Tibial artery (tissue), 4 donors: Measurements from ENCODE around the gene CDX4.

ENCODE experiments used
- DNase-seq, 2 donors: peaks; one replicate each; pipeline ENCODE4 v3.0.0-alpha.2; 2019
- H3K27ac ChIP-seq, 2 donors: fragments of 200-600 bp; sonication (generic) in 1 of 2; 1 replicate in 1 of 2; 2 replicates in 1 of 2; pipeline ENCODE4 v1.5.1; 2018 to 2019; ENCODE audit warnings: mild to moderate bottlenecking in 1 of 2
- H3K27me3 ChIP-seq, 2 donors: fragments of 200-600 bp; sonication (generic) in 1 of 2; one replicate each; pipeline versions ENCODE4 v1.5.1 to v1.6.0; 2016 to 2019
- H3K36me3 ChIP-seq, 3 donors: fragments of 200-600 bp; sonication (generic) in 2 of 3; one replicate each; pipeline ENCODE4 v1.5.1; 2016 to 2019; ENCODE audit warnings: mild to moderate bottlenecking in 2 of 3
- H3K4me1 ChIP-seq, 4 donors: fragments of 200-600 bp; sonication (generic) in 2 of 4; 1 replicate in 3 of 4; 2 replicates in 1 of 4; pipeline ENCODE4 v1.5.1; 2016 to 2019
- H3K4me3 ChIP-seq, 2 donors: fragments of 200-600 bp; sonication (generic) in 1 of 2; 1 replicate in 1 of 2; 2 replicates in 1 of 2; pipeline ENCODE4 v1.5.1; 2018 to 2019; ENCODE audit warnings: mild to moderate bottlenecking in 2 of 2
- H3K9me3 ChIP-seq, 3 donors: fragments of 200-600 bp; sonication (generic) in 1 of 3; one replicate each; pipeline ENCODE4 v1.5.1; 2016 to 2019
- CTCF ChIP-seq, 2 experiments: fragments of 200-600 bp in 1 of 2; fragments of 450-650 bp in 1 of 2; IDR thresholded peaks; one replicate each; pipeline ENCODE4 v1.5.1; 2017 to 2019; ENCODE audit warnings: antibody characterized with exemption in 2 of 2, mild to moderate bottlenecking in 1 of 2, moderate library complexity in 1 of 2
- intact Hi-C: fragments of 100-400 bp; cut with DNase I; formaldehyde crosslinking; loops from one replicate; pipeline ENCODE4 v1.15.0; 2023; ENCODE audit warnings: low total_unique reads

Gene CDX4

GRCh38 chrX:73447311-73447794 is 500 bp downstream of the CDX4 start:
- H3K27me3 ChIP-seq = peaks cover 0 to 14% of the 10 kb centered on the region in 2 donors
- peaks cover 0 to 4% (median 0%) of the 10 kb centered on the region in 4 donors for H3K4me1 ChIP-seq
- peaks cover 0 to 9% (median 0%) of the 10 kb centered on the region in 3 donors for H3K9me3 ChIP-seq
- H3K27ac ChIP-seq = no peak overlapping the region
- no peak for TF ChIP-seq CTCF (IDR thresholded peaks at IDR 0.05)
- DNase-seq = no peak
- intact Hi-C loops = no loop called here
- H3K4me3 ChIP-seq = no peak overlapping the region
- H3K36me3 ChIP-seq = no peaks in the 10 kb centered on the region

GRCh38 chrX:73448379-73448778 is 1.5 kb downstream of the CDX4 start:
- TF ChIP-seq CTCF (IDR thresholded peaks at IDR 0.05) = no peak
- intact Hi-C loops = no loop called here
- Histone ChIP-seq H3K4me3 (peak overlapping the region in 1 of 2 donors; percentile 11), H3K27me3 (peaks cover 0 to 14% of the 10 kb centered on the region in 2 donors), H3K9me3 (peaks cover 0 to 9% (median 0%) of the 10 kb centered on the region in 3 donors), H3K27ac (no peak overlapping the region), H3K4me1 (peaks cover 0 to 4% (median 0%) of the 10 kb centered on the region in 4 donors), H3K36me3 (no peaks in the 10 kb centered on the region)
- no peak for DNase-seq

- DNase-seq = no peak
- Histone ChIP-seq H3K4me3 (no peak overlapping the region), H3K4me1 (no peaks in the 10 kb centered on the region), H3K9me3 (no peaks in the 10 kb centered on the region), H3K27me3 (no peaks in the 10 kb centered on the region), H3K27ac (no peak overlapping the region), H3K36me3 (no peaks in the 10 kb centered on the region)
- TF ChIP-seq CTCF (IDR thresholded peaks at IDR 0.05) = no peak
- intact Hi-C loops = no loop called here
Measured at GRCh38 chrX:73455171-73455570, 8.3 kb downstream of the CDX4 start.

GRCh38 chrX:73457306-73457705 is 10.5 kb downstream of the CDX4 start:
- H3K36me3 ChIP-seq = no peaks in the 10 kb centered on the region
- H3K9me3 ChIP-seq = no peaks in the 10 kb centered on the region
- no peak for DNase-seq
- H3K4me3 ChIP-seq = no peak overlapping the region
- no peaks in the 10 kb centered on the region for H3K27me3 ChIP-seq
- no peaks in the 10 kb centered on the region for H3K4me1 ChIP-seq
- intact Hi-C loops = no loop called here
- TF ChIP-seq CTCF (IDR thresholded peaks at IDR 0.05) = no peak
- H3K27ac ChIP-seq = no peak overlapping the region

GRCh38 chrX:73468376-73468775 is 21.5 kb downstream of the CDX4 start:
- Histone ChIP-seq H3K4me1 (no peaks in the 10 kb centered on the region), H3K9me3 (no peaks in the 10 kb centered on the region), H3K36me3 (no peaks in the 10 kb centered on the region), H3K27me3 (no peaks in the 10 kb centered on the region), H3K4me3 (no peak overlapping the region), H3K27ac (no peak overlapping the region)
- no peak for DNase-seq
- intact Hi-C loops = no loop called here
- TF ChIP-seq CTCF (IDR thresholded peaks at IDR 0.05) = no peak

- intact Hi-C loops = no loop called here
Measured at GRCh38 chrX:73478961-73479360, 32.1 kb downstream of the CDX4 start.

More at GRCh38 chrX:73478961-73479360, 32.1 kb downstream of the CDX4 start:
- H3K27ac ChIP-seq = no peak overlapping the region
- no peaks in the 10 kb centered on the region for H3K4me1 ChIP-seq
- peaks cover 0 to 4% (median 0%) of the 10 kb centered on the region in 3 donors for H3K9me3 ChIP-seq
- DNase-seq = no peak
- no peak for TF ChIP-seq CTCF (IDR thresholded peaks at IDR 0.05)
- no peak overlapping the region for H3K4me3 ChIP-seq
- H3K36me3 ChIP-seq = no peaks in the 10 kb centered on the region
- no peaks in the 10 kb centered on the region for H3K27me3 ChIP-seq
